DMS 273 treated with DMSO at 0.1 percent for 48 hours (cell line): ENCODE results near the gene MPI.
A peak's percentile ranks its signal among the peaks of the same experiment; 100 is the strongest.

Experiments used
- DNase-seq: peaks from one replicate; lab custom pipeline; 2025; lab: John Stamatoyannopoulos, UW

The MPI gene

GRCh38 chr15:74889883-74890664 is at the start of gene MPI:
TSS of gene MPI (plus strand) at chr15:74890042. CDS start at chr15:74890074, 32 bp downstream.
- peak; percentile 22 for DNase-seq

- DNase-seq = no peak
Observed at GRCh38 chr15:74840851-74841775, 48.7 kb upstream of the MPI start.

- no peak for DNase-seq
Observed at GRCh38 chr15:74841891-74842373, 47.9 kb upstream of the MPI start.

- peak; percentile 59 for DNase-seq
Observed at GRCh38 chr15:74842581-74843444, 47.0 kb upstream of the MPI start, which contains the start of gene ULK3. TSS of gene ULK3 (minus strand) at chr15:74843156. CDS start at chr15:74843105, 51 bp downstream.

GRCh38 chr15:74843445-74843828 is 46.4 kb upstream of the MPI start:
- no peak for DNase-seq

GRCh38 chr15:74843891-74844299 is 45.9 kb upstream of the MPI start:
- no peak for DNase-seq

- DNase-seq = no peak
Observed at GRCh38 chr15:74844319-74845207, 45.3 kb upstream of the MPI start.

- DNase-seq = no peak
Observed at GRCh38 chr15:74845208-74845568, 44.7 kb upstream of the MPI start.

GRCh38 chr15:74845581-74845980 is 44.3 kb upstream of the MPI start:
- no peak for DNase-seq

- DNase-seq = no peak
Observed at GRCh38 chr15:74847432-74847831, 42.4 kb upstream of the MPI start.

- no peak for DNase-seq
Observed at GRCh38 chr15:74850393-74850792, 39.4 kb upstream of the MPI start.

- no peak for DNase-seq
Observed at GRCh38 chr15:74851960-74852359, 37.9 kb upstream of the MPI start.

GRCh38 chr15:74854453-74855022 is 35.3 kb upstream of the MPI start:
- DNase-seq = no peak

GRCh38 chr15:74855857-74856256 is 34.0 kb upstream of the MPI start:
- peak; percentile 12 for DNase-seq

- DNase-seq = no peak
Observed at GRCh38 chr15:74856537-74856936, 33.3 kb upstream of the MPI start.

- no peak for DNase-seq
Observed at GRCh38 chr15:74857082-74857655, 32.7 kb upstream of the MPI start.

- DNase-seq = no peak
Observed at GRCh38 chr15:74857671-74858368, 32.0 kb upstream of the MPI start.

GRCh38 chr15:74858369-74858740 is 31.5 kb upstream of the MPI start:
- no peak for DNase-seq

GRCh38 chr15:74863239-74864056 is 26.4 kb upstream of the MPI start:
- DNase-seq = no peak
